Activated effector memory CD4-positive, alpha-beta T cell treated with Interleukin-2 at 50 U/mL for 16 hours (primary cell): ENCODE results near the gene TH.

ENCODE experiments used
- DNase-seq: peaks from one replicate; pipeline ENCODE4 v3.0.0-alpha.2; 2020

TH gene

DNA sequence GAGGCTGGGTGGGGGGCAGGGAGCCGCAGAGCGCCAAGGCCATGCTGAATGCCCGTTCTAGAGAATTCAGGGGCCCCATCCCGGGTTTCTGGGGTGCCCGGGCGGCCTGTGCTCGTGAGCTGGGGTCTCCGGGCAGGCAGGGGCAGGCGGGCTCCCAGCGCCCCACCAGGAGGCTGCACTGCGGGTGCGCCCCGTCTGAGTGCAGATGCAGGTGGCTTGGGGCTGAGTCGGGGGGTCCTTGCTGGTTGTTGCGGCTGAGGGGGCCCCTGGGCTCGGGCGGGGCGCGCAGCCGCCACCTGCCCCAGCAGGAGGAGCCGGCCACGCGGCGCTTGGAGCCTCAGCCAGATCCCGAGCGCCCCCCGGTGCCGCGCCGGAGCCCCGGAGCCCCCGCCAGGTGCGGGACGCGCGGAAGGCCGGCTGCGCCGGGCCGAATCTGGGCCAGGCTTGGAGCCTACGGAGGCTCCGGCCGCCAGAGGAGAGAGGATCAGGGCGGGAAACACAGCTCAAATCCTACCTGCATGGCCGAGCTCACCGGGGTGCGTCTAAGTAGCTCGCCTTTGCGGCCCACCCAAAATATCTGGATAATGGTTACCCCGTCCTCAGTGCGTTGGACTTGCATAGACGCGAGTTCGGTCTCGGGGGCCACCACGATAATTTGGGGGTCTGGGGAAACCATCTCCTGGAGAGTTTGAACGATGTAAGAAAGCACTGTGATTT is 31.8 kb downstream of the TH start:
- no peak for DNase-seq

DNA sequence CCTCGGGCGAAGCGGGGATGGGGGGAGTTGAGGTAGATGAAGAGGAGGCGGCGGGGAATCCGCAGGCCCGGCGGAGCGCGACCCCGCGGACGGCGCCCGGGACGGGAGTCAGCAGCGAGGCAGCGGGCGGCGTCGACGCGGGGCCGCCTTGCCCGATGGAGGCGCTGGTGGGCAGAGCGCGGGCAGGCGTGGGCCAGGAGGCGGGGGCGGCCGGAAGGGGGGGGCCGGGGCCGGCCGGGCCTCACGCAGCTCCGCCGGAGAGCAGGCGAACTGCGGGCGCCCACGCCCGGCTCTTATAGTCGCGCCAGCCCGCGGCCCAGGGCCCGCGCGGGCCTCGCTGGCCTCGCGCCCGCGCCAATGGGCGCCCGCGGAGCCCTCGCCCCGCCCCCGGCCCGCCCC is 32.5 kb downstream of the TH start, which contains the start of gene IGF2:
TSS of gene IGF2 (minus strand) at position 267 of the 399 bp plus-strand sequence. CDS start 3,866 bp downstream, outside the sequence.
- no peak for DNase-seq

DNA sequence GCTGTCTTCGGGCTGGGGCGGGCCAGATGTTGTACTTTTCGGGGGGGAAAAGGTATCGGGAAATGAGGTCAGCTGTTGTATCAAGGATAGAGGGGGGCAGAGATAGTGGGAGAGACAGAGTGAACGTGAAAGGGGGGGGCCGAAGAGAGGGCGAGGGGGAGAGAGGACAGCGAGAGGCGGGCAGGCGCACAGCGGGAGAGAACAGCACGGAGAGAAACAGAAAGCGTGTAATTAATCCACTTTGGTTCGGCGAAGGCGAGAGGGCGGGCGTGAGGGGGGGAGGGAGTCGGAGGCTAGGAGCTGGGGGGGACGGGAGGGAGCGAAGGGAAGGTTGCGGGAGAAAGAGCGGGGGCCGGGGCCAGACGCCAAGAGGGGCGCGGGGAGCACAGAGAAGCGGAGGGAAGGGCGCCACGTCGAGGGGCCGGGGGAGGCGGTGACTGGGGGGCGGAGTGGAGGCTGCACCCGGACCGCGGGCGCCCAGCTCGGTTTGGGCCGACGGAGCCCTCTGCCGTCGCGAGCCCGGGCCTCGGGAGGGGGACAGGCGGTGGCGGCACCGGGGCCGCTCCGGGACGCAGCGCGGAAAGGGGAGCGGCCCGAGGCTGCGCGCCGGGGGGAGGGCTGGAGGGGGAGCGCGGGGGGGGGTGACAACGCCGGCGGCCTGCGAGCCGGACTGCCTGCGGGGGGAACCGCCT is 33.0 kb downstream of the TH start:
- no peak for DNase-seq

DNA sequence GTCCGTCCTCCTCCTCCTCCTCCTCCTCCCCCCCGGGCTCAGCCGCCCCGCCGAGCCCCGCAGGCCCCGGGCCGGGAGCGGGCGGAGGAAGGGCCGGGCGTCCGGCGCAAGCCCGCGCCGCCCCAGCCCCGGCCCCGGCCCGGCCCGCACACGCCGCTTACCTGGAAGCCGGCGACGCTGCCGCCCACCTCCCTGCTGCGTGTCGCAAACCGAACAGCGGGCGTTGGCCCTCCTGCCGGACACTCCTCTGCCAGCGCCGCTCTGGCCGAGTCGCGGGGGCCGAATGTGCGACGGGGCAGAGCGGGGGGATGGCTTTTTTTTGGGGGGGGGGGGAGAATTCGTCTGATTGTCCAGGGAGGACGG is 33.6 kb downstream of the TH start:
- no peak for DNase-seq

DNA sequence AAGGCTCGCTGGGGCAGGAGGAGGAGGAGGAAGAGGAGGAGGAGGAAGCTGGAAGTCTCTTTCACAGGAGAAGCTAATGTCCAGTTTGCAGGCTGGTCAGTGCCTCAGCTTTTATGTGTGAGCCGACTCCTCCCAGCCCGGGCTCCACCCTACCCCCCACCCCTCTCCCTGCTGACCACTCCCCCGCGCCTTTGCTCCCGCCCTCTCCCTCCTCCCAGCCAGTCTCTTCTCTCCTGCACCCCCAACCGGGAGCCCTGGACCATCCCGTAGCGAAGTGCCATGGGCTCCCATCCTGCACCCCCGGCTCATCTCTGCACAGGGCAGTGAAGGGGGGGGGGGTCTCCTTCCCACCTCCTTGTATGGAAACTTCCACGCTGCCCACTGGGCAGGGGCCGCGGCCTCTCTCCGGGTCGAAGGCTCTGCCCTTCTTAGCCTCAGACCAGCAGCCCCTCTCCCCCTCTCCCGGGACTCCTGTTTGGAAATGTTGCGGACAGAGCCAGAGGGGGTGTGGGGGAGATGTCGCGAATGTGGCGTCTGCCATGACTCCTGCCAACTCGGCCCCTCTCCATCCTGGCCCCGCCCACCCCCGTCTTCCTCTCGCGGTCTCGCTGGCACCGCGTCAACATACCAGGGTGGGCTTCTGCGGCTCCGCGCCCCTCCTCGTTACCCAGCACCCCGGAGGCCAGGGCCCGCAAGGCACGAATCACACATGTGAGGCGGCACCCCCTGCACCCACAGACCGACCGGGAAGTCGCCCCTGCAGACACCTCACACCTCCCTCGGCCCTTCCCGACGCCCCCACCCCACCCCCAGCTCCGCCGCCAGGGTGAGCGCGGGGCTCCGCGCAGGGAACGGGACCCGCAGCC is 34.2 kb downstream of the TH start:
- DNase-seq = no peak

DNA sequence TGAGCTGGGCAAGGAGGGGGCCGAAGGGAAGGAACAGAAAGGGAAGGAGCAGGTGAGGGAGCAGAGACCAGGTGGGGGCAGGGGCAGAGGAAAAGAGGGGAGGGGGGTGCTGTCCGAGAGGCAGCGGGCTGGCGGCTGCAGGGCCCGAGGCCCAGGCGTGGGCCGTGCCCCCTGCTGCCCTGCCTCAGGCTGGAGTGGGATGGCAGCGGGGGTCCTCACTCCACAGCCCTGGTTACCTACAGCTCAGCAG is 34.7 kb downstream of the TH start:
- DNase-seq = no peak

DNA sequence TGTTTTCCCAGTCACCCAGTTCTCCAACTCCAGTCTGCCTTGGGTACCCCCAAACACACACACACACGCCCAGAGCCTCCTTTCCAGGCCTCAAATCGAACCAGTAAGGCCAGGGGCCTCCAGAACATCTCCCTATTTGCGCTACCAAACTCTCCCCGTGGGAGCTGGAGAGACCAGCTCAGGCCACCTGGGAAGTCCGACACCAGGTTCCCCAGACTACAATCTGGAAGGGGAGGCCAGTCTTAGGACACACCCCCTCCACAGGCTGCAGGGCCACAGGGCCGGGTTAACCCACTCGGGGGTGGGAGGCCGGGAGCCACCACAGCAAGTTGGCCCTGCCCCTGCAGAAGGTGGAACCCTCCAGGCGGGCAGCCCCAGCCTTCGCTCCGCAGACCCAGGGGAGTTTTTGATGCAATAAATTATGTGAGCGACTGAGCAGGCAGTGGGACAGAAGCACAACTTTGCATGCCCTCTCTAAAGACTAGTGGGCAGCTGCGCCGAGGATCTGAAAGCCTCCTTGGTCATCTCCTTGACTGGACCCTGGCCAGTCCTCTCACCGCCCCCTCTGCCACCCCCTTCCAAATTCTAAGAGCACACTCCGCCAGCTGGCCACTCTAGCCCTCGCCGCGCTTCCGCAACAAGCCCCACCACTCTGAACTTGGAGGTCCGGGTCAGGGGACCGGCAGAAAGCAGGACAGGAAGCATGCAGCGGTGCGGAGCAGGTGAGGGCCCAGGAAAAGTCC is 35.2 kb downstream of the TH start:
- DNase-seq = no peak

DNA sequence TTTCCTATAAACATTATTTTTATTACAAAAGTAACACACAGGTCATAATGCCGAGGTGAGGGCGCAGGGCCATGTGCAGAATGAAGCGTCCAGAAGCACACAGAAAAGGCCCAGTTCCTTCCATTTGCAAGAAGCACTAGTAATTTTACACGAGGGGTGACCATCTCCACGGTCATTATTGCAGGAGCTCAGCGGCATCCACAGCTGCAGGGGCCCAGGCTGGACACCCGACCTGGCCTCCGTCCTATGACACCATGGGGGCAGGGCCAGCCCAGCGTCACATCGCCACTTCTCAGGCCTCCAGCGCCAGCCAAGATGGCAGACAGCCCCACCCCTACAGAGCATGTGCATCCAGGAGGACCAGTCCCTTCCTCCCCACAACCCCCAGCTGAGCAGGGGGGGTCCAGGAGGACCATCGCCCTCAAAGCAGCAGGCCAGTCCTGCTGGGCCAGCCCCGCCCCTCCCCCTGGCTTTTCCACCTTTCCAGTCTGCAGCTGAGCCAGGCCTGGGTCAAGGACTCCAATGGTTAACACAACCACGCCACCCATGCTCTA is 35.9 kb downstream of the TH start:
- DNase-seq = no peak

DNA sequence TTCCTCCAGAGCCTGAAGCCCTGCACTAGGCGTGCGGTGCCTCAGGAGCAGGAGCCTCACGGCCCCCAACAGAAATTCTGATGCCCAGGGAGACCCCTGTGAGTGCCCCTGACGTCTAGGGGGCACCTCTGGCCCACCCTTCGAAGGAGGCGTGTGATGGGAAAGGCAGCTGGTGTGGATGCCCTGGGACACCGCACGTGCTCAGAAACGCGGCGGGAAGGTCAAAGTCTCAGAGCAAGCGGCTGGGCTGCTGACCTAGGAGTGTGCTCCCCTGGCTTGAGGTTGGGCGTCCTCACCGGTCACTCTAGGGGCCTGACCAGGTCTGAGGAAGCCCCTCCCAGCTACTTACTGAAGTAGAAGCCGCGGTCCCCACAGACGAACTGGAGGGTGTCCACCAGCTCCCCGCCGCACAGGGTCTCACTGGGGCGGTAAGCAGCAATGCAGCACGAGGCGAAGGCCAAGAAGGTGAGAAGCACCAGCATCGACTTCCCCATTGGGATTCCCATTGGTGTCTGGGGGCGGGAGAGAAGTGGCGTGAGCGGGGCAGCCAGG is 36.5 kb downstream of the TH start:
- DNase-seq = no peak

DNA sequence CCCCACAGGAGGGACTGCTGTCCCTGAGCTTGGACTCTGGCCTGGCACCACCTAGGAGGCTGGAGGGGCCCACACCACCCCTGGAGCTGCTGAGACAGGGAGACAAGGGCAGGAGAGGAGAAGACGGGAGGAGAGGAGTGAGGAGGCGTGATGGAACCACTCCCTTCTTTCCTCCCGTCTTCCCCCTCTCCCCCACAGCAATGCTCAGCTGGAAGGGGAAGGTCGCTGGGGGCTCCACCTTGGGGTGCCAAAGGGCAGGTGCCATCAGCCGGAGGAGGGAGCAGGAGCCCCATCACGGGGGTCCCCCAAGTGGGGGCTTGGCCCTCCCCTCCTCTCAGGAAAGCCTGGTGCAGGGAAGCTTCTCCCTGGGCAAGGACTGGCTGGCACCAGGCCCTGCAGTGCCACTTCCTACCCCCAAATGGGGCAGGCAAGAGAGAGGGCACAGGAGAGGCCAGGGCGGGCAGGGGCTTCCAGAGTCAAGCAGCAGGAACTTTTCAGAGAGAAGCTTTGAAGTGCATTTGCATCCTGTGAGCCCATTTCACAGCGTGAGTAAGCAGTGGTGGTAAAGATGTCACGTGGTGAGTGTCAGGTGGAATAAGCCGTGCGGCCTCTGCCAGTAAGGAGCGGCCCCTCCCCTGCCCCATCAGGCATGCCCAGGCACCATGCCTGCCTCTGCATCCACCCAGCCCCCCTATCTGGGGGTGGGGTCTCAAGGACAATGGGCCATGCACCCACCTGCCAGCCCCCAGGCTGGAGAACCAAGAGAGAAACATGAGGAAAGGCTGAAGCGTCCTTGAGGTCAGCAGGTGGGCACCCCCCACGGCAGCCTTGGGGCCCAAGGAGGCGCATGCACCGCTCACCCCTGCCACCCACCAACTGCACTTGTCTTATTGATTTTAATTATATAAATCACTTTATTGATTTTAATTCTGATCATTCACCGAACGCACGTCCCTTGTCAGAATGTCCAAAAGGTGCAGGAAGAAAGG is 37.3 kb downstream of the TH start:
- DNase-seq = no peak

DNA sequence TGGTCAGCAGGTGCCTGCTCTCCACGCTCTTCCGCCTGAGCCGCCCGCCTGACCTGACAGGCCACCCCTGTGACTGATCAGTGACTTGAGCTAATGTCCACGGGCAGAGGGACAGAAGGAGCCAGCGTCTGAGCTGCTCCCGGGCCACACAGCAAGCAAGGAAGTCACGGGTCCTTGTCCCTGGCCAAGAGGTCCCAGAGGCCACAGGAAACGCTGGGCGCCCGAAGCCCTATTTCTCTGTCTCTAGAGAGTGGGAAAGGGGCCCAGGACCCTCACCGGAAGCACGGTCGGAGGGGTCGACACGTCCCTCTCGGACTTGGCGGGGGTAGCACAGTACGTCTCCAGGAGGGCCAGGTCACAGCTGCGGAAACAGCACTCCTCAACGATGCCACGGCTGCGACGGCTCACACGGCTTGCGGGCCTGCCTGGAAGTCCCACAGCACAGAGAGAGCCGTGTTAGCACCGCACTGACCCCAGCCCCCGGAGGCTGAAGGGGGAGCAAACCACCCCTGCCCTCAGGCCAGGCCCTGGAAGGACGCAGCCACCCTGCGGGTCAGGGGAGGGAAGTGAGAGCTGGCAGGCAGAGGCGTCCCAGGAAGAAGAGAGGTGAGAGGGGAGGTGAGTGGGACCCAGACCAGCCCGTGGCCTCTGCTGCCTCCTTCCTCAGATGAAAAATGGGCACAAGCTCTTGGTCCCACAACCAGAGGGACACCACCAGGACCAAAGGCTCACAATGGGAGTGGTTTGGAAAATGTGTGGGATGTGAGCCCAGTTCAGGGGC is 38.2 kb downstream of the TH start:
- no peak for DNase-seq

DNA sequence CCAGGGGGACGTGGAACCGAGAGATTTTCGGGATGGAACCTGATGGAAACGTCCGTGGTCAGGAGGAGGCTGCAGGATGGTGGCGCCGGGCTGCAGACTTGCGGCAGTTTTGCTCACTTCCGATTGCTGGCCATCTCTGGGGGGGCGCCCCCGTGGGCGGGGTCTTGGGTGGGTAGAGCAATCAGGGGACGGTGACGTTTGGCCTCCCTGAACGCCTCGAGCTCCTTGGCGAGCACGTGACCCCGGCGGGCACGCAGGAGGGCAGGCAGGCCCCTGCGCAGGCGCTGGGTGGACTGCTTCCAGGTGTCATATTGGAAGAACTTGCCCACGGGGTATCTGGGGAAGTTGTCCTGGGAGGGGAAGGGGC is 38.8 kb downstream of the TH start:
- no peak for DNase-seq

DNA sequence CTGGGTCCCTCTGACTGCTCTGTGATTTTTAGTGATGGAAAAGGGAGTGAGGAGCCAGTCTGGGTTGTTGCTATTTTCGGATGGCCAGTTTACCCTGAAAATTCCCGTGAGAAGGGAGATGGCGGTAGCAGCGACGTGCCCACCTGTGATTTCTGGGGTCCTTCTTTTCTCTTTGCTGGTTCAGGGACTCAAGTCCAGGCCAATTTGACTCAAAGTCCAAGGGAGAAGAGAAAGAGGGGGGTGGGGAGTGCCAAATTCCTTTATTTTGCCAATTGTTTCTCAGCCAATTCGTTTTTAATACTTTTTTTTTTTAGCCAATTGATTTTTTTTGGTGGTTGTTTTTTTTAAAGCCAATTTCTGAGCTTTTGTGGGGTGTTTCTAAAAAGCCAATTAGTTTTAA is 39.4 kb downstream of the TH start:
- no peak for DNase-seq

DNA sequence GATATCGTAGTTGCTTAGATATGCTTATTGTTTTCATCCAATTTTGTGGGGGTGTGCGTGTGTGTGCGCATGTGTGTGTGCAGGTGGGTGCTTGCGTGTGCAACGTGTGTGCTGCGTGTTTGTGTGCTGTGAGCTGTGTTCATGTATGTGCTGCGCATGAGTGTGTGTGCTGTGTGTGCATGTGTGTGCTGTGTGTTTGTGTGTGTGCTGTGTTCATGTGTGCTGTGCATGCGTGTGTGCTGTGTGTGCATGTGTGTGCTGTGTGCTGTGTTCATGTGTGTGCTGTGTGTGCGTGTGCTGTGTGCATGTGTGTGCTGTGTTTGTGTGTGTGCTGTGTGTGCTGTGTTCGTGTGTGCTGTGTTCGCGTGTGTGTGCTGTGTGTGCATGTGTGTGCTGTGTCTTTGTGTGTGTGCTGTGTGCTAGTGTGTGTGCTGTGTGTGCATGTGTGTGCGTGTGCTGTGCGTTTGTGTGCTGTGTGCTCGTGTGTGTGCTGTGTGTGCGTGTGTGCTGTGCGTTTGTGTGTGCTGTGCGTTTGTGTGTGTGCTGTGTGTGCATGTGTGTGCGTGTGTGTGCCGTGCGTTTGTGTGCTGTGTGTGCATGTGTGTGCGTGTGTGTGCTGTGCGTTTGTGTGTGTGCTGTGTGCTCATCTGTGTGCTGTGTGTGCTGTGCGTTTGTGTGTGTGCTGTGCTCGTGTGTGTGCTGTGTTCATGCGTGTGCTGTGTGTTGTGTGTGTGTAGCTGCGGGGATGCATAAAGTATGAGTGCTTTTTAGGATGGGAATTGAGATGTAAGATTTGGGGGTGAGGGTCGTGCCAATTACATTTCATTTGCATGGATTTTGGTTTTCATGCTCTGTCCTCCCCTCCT is 40.0 kb downstream of the TH start:
- DNase-seq = no peak

DNA sequence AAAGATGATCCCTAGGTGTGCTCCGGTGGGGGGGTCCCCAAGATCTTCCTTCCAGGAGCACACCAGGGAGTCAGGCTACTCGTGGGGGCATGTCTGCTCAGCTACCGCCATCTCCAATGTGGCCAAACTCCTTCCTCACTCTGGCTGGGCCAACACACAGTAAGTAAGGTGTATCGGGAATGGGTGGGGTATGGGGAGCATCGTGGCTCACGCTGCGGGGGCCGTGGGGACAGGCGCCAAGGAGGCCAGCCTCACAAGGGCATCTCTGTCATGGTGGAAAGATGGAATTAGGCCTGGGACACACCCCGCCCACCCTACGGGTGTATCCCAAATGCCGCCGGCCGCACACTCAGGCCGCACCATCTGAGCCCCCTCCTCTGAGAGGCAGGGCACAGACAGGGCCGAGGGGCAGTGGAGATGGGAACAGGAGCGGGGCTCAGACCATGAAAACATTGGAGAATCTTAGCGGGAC is 40.7 kb downstream of the TH start:
- no peak for DNase-seq

DNA sequence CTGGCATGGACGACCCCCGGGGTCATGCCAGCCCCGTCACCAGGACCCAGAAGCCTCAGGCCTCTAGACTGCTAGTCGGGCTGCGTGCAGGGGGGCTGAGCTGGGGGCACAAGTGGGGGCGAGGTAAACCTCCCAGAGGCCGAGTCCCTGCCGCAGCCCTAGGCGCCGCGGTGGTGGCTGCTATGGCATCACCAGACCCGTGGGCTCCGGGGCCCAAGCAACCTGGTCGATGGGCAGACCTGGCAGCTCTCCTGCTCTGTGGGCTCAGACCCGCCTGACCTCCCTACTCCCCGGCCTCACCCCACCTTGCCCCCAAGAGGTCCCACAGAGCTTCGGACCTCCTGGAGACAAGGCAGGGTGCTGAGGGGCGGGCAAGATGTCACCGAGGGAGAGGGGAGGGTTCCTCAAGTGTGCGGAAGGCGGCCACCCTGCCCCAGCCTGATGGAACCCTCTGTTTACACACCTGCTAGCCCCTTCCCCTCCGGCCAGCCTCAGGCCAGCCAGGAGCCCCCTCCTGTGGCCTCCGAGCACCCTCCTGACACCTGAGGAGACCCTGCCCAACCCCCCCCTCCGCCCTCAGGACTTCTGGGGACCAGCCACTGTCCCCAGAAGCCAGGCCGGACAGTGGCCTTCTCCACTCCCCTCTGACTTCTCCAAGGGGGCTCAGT is 41.8 kb downstream of the TH start:
- no peak for DNase-seq

DNA sequence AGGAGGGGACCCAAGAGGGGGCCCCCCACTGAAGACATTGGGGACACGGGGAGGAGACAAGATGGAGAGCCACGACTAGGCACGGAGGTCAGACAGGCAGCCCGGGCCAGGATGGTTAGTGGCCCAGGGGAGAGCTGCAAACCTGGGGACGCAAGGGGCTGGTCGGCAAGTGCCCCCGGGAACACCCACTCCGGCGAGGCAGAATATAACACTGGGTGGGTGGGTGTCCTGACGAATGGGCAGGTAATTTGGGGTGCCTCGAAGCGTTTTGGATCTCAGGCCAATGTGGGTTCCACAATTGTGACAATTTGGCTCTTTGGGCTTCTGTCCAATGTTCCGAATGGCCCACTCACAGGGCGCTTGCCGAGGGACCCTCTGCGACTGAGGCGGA is 42.3 kb downstream of the TH start:
- DNase-seq = no peak

DNA sequence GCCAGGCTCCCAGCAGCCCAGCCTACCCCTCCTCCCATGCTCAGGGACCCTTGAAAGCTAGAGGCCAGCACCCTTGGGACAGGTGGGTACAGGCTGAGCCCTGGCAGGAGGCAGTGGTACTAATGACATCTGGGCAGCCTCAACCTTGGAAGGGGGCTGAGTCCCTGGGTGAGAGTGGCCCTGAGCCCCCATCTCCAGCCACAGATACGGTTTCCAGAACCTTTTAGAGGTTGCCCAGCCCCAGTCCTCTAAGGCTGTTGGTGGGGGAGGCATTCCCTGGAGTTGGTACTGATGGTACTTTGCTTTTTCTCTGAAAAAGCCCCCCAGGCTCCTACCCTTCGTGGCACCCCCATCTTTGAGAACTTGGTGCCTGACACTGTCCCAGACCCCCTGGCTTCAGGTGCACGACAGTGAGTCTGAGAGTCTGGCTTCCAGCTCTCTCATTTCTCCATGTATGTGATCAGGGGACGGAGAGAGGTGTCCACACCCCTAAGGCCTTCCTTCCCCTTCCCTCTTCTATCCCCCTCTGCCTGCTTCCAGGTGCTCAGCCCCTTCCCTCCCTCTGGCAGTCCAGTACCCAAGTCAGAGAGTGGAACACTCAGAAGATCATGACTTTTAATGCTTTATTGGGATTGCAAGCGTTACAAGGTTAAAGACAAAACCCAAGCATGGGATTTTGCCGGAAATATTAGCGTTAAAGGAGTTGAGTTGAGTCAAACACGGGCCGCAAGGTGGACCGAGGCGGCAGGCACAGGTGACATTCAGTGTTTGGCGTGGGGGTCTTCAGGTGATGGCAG is 42.9 kb downstream of the TH start:
- DNase-seq = no peak
